DLD1 (cell line): Measurements from ENCODE around the gene CLIP1.
"Not testable (repeated sequence)": the region's sequence is repeated elsewhere in the genome, so short reads cannot be mapped to it uniquely, and the experiment has no call there.

Source experiments
- in situ Hi-C: cut with HindIII; loops from 2 replicates; pipeline ENCODE4 v1.10.0; 2017; ENCODE audit warnings: low sequenced_read_pairs

CLIP1 gene

DNA sequence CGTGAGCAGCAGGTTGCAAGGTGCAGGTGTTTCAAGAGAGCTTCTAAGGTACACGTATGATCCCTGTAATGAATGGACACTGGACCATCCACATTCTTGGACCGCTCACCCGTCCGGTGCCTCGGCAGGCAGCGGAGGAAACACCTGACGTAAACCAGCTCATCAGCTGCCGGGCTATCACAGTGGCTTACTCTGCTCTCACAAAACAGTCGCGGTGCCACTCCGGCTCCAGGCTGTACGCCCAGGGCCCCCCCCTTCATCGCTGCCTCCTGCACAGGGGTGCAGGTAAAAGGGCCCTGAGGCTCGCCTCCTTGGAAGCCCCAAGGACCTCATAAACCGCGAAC lies 156.6 kb downstream of the CLIP1 start:
- in situ Hi-C loops, result no loop called here

GRCh38 chr12:122265476-122265875 lies 157.0 kb downstream of the CLIP1 start:
- in situ Hi-C loops, result no loop called here

DNA sequence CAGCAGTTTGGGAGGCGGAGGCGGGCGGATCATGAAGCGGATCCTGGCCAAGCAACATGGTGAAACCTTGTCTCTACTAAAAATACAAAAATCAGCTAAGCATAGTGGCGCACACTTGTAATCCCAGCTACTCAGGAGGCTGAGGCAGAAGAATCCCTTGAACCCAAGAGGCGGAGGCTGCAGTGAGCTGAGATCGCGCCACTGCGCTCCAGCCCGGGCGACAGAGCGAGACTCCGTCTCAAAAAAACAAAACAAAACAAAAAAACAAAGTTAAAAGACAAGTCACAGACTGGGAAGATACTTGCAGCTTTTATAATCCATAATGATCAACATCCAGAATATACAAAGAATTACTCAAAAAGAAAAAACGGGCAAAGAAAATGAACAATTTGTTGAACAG lies 161.7 kb downstream of the CLIP1 start:
- in situ Hi-C loops, result not testable (repeated sequence)

GRCh38 chr12:122258939-122259338 lies 163.5 kb downstream of the CLIP1 start:
- in situ Hi-C loops, result not testable (repeated sequence)

GRCh38 chr12:122258462-122258861 lies 164.0 kb downstream of the CLIP1 start:
- in situ Hi-C loops, result not testable (repeated sequence)

GRCh38 chr12:122250536-122250935 lies 171.9 kb downstream of the CLIP1 start:
- in situ Hi-C loops, result no loop called here

DNA sequence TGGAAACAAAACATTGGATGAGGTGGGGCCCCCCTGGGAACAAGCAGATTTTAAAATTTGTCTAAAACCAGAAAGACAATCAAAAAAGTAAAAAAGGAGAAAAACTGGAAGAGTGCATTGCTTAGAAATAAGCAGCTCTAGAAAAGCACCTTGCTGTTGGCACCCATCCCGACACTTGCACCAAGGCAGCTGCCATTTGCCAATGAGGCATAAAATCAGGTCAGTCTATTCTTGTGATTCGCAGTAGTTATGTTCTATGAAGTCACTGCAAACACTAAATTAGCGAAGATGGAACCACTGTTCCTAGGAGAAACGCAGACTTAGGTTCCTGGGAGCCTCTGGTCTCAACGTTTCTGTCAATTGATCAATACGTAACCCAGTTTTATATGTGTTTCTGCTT lies 172.4 kb downstream of the CLIP1 start:
- in situ Hi-C loops, result no loop called here

DNA sequence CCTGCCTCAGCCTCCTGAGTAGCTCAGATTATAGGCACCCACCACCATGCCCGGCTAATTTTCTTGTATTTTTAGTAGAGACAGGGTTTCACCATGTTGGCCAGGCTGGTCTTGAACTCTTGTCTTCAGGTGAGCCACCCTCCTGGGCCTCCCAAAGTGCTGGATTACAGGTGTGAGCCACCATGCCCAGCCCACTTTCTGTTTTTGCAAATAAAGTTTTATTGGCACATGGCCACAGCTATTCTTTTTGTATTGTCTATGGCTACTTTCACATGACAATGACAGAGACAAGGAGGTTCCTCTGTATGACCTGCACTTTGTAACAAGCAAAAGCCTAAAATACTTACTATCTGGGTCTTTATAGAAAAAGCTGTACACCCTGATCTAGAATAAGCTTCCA lies 176.9 kb downstream of the CLIP1 start:
- in situ Hi-C loops, result no loop called here

DNA sequence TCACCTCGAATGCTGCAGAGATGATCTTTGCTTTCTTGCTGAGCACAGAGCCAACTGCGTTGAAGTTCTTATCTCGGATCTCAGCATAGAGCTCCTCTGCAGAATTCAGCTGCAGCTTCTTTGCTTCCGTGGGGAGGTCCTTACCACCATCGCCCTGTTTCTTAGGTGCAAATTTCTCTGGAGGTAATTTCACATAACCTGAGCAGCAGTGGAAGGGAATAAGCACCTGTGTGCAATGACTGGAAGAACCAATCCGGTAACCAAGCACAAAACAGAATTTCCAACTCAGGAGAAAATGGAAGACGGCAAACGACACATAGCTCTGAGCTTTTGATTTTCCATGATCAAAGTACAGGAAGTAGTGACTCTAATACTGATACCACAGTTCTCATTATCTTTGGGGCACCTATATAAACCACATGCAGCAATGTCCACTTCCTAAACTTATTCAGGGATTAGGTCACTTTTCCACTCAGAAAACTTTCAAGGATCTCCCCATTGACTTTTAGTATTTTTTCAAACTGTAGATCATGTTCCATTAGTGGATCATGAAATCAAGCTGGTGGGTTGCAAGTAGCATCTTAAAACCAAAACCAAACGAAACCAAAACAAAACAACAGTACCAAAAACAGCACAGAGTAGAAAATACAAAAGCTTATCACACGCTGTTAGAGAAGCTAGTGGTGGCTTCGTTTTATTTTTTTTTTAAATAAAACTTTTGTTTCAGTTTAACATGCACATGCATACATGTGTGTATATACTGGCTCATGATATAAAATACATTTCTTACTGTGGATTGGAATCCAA lies 177.7 kb downstream of the CLIP1 start:
- in situ Hi-C loops, result no loop called here

DNA sequence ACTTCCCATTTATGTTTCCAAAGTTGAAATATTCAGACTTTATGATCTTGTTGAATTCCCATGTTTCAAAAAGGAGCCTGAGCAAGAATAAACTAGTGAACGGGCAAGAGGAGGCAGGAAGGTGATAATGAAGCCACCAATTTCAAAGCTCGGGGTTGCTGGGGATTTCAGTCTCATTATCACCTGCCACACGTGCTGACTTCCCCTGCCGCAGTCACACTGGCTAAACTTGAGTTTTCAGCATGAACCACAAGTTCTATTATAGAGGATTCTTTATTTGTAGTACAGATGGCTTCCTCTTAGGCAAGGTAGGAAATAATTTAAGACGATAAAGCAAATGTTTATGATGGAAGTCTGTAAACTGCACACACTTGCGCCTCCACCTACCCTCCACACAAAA lies 178.5 kb downstream of the CLIP1 start:
- in situ Hi-C loops, result no loop called here

GRCh38 chr12:122238861-122239260 lies 183.6 kb downstream of the CLIP1 start:
- in situ Hi-C loops, result no loop called here

DNA sequence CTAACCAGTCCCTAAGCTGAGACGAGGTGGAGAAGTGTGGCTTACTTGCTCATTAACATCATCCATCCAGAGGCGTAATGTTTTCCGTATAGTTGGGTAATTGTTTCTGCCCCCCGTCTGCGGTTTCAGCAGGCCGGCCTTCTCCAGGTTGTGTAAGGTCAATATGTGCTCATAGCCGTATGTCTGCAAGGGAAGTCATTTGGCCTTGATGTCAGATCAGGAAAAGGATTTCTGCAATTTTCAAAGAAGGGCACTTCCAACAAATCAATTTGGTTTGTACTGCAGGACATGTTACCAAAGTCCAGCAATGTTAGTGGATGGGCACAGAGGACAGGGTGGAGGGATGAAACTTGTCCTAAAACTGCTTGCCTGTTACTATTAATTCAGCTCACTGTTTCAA lies 186.7 kb downstream of the CLIP1 start:
- in situ Hi-C loops, result no loop called here

GRCh38 chr12:122232691-122233090 lies 189.8 kb downstream of the CLIP1 start:
- in situ Hi-C loops, result no loop called here

GRCh38 chr12:122230798-122231197 lies 191.7 kb downstream of the CLIP1 start:
- in situ Hi-C loops, result no loop called here

- in situ Hi-C loops, result no loop called here
Measured at GRCh38 chr12:122228092-122228491, 194.4 kb downstream of the CLIP1 start.

- in situ Hi-C loops, result no loop called here
Measured at GRCh38 chr12:122227341-122227740, 195.1 kb downstream of the CLIP1 start.

- in situ Hi-C loops, result no loop called here
Measured at GRCh38 chr12:122226366-122227125, 195.9 kb downstream of the CLIP1 start.

DNA sequence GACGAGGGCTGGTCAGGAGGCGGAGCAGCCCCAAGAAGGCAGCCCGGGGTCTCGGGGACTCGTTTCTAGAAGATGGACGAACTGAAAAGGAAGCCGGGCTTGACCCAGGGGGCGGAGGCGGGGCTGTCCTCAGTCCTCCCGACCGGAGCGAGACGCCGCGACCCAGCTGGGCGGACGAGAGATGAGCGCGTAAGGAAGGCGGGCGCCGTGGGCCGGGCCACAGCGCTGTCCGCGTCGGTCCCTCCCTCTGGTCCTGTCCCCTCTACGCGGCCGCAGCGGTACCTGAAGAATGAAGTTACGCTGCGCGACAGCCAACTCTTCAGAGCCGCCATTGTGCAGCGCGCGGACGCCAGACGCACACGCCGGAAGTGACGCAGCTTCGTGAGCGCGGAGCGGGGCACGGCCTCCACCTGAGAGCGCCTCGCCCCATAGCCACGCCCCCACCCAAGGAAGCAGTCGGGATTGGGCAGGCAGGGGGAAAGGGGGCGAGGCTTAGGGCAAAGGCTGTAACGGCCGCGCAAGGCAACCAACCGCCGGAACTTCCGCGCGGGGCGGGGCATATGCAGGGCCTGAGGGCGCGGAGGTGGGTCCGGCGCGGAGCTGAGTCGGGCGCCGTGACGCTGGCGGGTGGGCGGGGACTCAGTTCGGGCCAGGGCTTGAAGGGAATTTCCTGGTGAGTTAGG lies 196.6 kb downstream of the CLIP1 start, which contains the start of gene DIABLO:
Gene DIABLO (minus strand): TSS at position 370 of the 683 bp plus-strand sequence. CDS start 38 bp downstream, at position 332.
- in situ Hi-C loops, result no loop called here
